Measurements from ENCODE around the gene FCHSD2. TPM values are rescaled to one million over a fixed set of nuclear protein-coding genes. Genes with fewer than 3 reads are reported as not detected.

FCHSD2 gene
- total and polyA plus RNA-seq, 9 of the 15 experiments (the other 6 are each of a cell fraction or from before 2014, with no cell fraction given) = 1.8 to 14.7 (median 6.4) TPM

GRCh38 chr11:73085189-73085875 lies 56.8 kb downstream of the FCHSD2 start (continued):
- TF ChIP-seq, protein P1, sequence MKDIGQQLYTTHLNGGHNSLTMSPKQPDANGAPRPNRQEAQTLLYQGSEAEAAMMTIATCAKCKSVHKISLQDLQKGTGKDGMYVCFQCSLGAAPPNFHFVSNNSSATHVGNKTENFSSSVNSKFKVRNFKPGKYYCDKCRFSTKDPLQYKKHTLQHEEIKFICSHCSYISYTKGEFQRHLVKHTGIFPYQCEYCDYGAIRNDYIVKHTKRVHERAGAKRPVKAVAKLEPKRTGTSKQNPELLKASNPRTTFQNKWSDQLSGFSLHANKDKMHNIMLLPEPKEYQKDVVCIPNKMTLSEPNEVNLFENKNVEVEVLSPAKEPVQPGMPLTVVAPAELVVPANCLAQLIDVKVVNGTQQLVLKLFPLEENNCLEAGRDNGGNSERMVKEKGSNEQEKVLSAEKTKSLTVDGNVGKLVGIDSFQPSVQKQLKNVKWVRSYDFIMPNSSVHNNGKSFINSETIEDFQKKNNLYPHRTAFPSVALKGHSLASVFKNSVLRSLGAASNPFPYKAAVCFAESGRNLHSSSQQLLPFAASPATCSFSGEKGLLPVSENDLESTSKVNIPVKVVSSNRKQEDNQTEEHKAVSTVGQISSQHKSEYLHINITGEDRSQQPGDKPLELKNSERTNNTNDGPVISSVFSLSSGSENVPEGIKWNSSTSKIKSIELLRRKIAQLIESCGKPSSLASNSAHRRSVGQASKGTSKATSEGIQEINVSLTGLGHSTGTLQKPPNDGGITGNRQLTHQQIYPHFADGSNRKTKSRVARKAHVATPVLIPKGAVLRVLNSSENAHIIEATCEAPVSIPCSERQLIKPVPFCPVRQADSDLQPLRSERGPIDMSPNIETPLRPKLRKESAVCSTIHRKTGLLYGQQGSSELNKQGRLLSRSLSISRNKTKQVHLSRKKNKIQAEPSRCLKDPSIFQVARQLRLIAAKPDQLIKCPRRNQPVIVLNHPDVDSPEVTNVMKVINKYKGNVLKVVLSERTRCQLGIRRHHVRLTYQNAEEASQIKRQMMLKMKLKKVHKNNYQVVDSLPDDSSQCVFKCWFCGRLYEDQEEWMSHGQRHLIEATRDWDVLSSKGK (CRISPR knock-in tag; IDR thresholded peaks at IDR 0.05) = no peak
- no peak for TF ChIP-seq DDX20 (tag; IDR thresholded peaks at IDR 0.05; ENCODE audit: low read depth)
- TF ChIP-seq CCAR2 (IDR thresholded peaks at IDR 0.05; ENCODE audit: low read depth, low read length) = no peak
- TF ChIP-seq PPARD (CRISPR knock-in tag; IDR thresholded peaks at IDR 0.05) = no peak
- no peak for TF ChIP-seq ZNF3 (CRISPR knock-in tag; IDR thresholded peaks at IDR 0.05)
- TF ChIP-seq ATF4 (CRISPR knock-in tag; IDR thresholded peaks at IDR 0.05) = no peak

Data from K562 (cell line).